ENCODE data around the gene OR56A5.

The OR56A5 gene

DNA sequence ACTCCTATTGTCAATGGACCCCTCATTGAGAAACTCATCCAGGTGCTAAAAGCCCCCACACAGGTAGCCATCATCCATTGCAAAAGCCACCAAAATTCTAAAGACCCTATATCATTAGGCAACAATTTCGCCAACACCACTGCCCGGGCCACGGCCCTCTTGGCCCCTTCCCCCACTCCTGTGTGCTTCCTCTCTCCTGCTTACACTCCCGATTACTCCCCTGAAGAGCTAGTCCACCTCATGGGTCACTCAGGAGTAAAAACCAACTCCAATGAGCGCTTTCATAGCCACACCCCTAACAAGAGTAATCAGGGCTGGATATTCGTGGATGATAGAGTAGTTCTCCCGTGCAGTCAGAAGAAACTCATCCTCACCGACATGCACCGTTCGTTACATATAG is 35.2 kb downstream of the OR56A5 start:
- DNase-seq (ENCODE audit: low read depth in 2 of 2), result no peak

DNA sequence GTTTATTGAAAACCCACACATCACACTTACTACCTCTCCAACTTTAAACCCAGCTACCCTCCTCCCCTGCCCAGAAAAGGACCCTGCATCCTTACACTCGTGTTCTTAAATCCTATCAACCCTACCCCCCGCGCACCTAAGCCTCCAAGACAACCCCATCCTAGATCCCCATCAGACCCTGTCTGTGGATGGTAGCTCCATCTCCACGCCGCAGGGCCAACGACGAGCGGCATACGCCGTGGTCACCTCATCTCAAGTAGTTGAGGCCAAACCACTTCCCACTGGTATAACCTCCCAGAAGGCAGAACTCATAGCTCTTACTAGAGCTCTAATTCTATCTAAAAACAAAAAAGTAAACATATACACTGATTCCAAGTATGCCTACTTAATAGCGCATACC is 35.6 kb downstream of the OR56A5 start:
- DNase-seq (ENCODE audit: low read depth in 2 of 2), result no peak

- DNase-seq (ENCODE audit: low read depth in 2 of 2), result no peak
Measured at GRCh38 chr11:5931061-5931460, 37.2 kb downstream of the OR56A5 start.

DNA sequence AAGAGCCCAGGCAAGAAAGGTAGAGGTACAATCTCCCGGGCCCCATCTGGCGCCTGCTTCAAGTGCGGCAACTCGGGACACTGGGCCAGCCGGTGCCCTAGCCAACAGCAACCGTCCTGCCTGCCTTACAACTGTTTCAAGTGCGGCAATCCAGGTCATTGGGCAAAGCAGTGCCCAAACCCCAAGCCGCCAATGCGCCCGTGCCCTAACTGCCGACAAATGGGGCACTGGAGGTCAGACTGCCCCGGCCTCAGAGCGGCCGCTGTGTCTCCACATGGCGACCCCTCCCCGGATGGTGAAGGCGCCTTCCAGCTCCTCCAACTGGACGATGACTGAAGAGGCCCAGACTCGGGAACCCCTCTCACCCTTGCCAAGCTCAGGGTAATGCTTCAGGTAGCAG is 37.7 kb downstream of the OR56A5 start:
- no peak for DNase-seq (ENCODE audit: low read depth in 2 of 2)

- DNase-seq (ENCODE audit: low read depth in 2 of 2), result no peak
Measured at GRCh38 chr11:5929571-5930368, 38.5 kb downstream of the OR56A5 start.

DNA sequence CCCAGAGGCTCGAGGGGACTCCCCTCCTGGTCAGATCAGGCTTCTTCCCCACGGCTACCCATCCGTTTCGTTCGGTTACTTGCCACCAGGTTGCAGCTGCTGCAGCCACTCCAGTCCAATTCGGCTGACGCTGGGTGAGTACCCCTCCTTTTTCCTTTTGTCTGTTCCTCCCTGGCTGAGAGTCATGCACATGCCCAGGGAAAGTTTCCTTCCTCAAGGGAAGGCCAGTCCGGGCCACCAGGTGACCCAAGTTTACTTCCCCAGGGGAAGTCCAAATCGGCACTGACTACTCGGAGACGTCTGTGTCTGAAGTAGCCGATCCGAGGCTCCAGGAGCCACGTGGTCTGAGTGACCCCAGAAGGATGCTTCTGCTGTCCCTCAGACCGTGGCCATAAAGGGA is 39.5 kb downstream of the OR56A5 start:
- DNase-seq (ENCODE audit: low read depth in 2 of 2), result no peak

DNA sequence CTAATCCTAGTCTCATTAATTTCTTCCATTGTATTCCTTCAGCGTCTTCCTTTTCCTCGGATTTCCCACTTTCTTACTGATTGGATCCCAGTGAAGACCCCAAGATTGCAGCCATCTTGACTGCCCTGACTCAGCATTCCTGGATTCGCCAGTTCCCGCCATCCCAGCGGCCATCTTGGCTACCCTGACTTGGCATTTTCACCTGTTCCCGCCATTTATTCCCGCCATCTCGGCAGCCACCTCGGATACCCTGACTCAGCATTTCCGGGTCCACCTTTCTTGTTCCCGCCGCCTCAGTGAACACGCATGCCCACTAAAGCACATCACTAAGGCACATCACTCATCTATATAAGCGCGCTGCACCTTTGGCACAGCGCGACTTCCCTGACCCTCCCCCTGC is 40.0 kb downstream of the OR56A5 start:
- DNase-seq (ENCODE audit: low read depth in 2 of 2), result no peak

DNA sequence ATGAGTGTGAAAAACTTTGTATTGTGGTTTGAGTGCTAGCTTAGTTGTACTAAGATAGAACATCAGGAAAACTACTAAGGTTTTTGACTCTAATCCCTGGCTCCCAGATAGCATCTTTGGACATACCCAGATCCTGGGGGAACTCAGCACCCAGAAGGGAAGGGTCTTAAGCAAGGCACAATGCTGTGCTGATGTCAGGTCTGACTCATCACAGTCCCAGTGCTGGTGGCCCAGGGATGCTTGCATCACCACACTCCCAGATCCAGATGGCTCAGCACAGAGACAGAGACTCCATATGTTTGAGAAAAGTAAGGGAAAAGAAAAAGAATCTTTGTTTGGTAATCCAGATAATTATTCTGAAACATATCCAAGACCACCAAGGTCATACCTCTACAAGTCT is 44.5 kb downstream of the OR56A5 start:
- no peak for DNase-seq (ENCODE audit: low read depth in 2 of 2)

GRCh38 chr11:5923427-5923776 is 44.9 kb downstream of the OR56A5 start:
- DNase-seq (ENCODE audit: low read depth in 2 of 2), result no peak

DNA sequence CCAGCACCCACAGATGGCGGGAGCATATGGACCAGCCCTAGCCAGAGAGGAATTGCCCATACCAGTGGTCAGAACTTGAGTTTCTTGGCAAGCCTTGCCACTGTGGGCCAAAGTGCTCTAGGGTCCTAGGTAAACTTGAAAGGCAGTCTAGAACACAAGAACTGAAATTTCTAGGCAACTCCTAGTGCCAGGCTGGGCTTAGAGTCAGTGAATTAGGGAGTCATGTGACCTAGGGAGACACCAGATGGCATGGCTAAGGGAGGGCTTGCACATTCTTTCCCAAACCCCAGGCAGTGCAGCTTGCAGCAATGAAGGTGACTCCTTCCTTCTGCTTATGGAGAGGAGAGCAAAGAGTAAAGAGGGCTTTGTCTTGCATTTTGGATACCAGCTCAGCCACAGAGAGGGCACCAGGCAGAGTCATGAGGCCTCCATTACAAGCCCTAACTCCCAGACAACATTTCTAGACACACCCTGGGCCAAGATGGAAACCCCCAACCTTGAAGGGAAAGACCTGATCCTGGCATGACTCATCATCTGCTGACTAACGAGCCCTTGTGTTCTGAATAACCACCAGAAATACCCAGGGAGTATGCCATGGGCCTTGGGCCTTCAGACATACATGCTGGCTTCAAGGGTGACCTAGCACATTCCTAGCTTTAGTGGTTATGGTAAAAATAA is 45.4 kb downstream of the OR56A5 start:
- no peak for DNase-seq (ENCODE audit: low read depth in 2 of 2)
